ENCODE results near the gene ZNF627.
"Not testable (repeated sequence)": the region's sequence is repeated elsewhere in the genome, so short reads cannot be mapped to it uniquely, and the experiment has no call there.

ZNF627 gene

DNA sequence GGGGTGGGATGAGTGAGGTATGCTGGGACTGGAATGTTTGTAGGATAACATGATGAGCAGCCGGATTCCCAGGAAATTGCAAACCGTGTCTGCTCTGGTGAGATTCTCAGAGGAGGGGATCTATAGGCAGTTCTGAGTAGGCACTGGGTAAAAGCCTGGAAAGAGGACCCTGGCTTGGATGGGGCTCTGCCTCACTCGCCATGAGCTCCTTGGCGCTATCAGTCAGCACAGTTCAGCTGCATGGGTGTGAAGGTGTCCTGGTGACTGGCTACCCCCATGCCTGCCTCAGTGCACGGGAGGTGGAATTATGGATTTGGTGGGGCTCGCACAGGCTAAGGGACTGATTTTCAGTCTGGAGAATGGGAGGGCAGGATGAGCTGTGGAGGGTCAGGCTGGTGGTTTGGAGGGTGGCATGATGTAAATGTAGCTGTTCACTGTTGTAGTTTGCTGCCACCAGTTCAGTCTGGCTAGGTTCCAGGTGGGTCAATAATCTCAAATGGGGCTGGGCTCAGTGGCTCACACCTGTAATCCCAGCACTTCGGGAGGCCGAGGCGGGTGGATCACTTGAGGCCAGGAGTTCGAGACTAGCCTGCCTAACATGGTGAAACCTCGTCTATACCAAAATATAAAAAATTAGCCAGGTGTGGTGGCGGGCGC, 9.2 kb upstream of the ZNF627 start:
- Mint-ChIP-seq H3K36me3 (no peaks in the 10 kb centered on the region), H3K27me3 (no peaks in the 10 kb centered on the region), H3K9me3 (no peaks in the 10 kb centered on the region), H3K4me3 (no peak overlapping the region), H3K4me1 (peaks cover 30% of the 10 kb centered on the region), H3K27ac (peak overlapping the region; percentile 66)
- ATAC-seq, result no peak

DNA sequence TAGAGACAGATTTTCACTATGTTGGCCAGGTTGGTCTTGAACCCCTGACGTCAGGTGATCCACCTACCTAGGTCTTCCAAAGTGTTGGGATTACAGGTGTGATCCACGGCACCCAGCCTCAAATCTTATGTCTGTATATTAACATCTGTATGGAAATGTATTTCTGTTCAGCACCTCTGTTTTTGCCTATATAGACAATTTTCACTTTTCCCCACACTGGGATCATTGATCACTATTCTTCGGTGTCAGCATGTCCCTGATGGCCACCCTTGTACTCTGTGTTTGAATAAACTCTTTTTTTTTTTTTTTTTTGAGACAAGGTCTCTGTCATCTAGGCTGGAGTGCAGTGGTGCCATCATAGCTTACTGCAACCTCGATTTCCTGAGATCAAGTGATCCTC, 3.2 kb upstream of the ZNF627 start:
- no peak for ATAC-seq
- Mint-ChIP-seq H3K27ac (no peak overlapping the region), H3K4me1 (peaks cover 15% of the 10 kb centered on the region), H3K36me3 (no peaks in the 10 kb centered on the region), H3K27me3 (no peaks in the 10 kb centered on the region), H3K9me3 (no peaks in the 10 kb centered on the region), H3K4me3 (no peak overlapping the region)

DNA sequence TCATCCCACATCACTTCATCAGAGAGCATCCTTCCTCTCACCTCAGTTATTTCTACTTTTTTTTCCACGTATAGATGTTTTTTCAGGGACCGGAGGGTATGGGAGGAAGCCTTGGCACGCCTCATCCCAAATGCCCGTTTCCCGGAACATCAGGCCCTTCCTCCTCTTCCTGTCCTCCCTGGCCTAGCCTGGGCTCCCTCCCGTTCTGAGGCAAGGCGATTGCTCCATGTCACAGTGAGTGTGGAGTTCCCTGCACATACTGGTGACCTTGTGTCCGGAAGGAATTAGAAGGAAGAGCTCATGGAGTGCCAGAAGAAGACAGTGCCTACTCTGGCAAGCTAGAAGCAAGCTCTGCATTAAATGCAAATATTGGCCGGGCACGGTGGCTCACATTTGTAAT, 1.1 kb upstream of the ZNF627 start:
- H3K27me3 Mint-ChIP-seq, result no peaks in the 10 kb centered on the region
- H3K9me3 Mint-ChIP-seq, result no peaks in the 10 kb centered on the region
- H3K36me3 Mint-ChIP-seq, result no peaks in the 10 kb centered on the region
- H3K4me1 Mint-ChIP-seq, result peaks cover 28% of the 10 kb centered on the region
- no peak for ATAC-seq
- peak overlapping the region; percentile 86 for H3K27ac Mint-ChIP-seq
- peak overlapping the region; percentile 95 for H3K4me3 Mint-ChIP-seq

DNA sequence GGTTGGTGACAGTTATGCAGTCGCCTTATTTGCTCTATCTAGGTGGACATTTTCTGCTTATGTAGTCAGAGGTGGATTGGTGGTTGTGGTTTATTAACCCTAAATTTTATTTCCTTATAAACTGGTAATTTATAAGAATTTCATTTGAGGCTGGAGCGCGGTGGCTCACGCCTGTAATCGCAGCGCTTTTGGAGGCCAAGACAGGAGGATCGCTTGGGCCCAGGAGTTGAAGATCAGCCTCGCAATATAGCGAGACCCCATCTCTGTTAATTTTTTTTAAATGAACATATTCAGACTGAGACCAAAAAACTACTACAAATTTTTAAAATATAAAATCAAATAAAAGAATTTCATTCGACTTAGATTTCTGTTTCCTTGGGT, 810 bp downstream of the ZNF627 start:
- Mint-ChIP-seq H3K36me3 (peaks cover 13% of the 10 kb centered on the region), H3K4me1 (peaks cover 44% of the 10 kb centered on the region), H3K27me3 (no peaks in the 10 kb centered on the region), H3K27ac (peak overlapping the region; percentile 86), H3K9me3 (no peaks in the 10 kb centered on the region), H3K4me3 (peak overlapping the region; percentile 95)
- no peak for ATAC-seq

DNA sequence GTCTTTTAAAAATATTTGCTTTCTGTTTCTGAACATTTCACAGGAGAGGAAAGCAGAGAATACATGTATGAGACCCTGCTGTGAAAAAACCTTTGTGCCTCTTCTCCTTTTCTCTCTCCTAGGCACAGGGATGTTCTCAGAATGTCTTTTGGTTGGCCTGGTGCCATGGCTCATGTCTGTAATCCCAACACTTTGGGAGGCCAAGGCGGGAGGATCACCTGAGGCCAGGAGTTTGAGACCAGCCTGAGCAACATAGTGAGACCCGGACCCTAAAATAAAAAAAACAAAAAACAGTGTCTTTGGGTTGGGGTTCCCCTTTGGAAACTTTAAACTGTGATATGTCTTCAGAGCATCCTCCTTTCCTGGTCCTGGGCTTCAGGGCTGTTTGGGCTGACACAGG, 1.5 kb downstream of the ZNF627 start:
- Mint-ChIP-seq H3K27me3 (no peaks in the 10 kb centered on the region), H3K4me1 (peaks cover 46% of the 10 kb centered on the region), H3K36me3 (peaks cover 20% of the 10 kb centered on the region), H3K4me3 (peak overlapping the region; percentile 66), H3K9me3 (no peaks in the 10 kb centered on the region), H3K27ac (peak overlapping the region; percentile 86)
- ATAC-seq, result no peak

DNA sequence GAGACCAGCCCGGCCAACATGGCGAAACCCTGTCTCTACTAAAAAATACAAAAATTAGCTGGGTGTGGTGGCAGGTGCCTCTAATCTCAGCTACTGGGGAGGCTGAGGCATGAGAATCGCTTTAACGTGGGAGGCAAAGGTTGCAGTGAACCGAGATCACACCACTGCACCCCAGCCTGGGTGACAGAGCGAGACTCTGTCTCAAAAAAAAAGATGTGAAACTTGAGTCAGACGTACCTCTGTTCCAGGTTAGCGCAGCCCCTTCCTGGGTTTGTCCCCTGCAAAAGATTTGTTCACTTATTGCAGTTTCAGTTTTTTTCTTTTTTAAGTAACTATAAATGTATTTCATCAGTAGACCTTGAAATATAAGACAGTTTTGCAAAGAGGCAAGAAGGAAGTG, 2.4 kb downstream of the ZNF627 start:
- not testable (repeated sequence) for H3K9me3 Mint-ChIP-seq, H3K27me3 Mint-ChIP-seq, ATAC-seq
- Mint-ChIP-seq H3K27ac (peak overlapping the region; percentile 24), H3K4me1 (peaks cover 46% of the 10 kb centered on the region), H3K36me3 (peaks cover 29% of the 10 kb centered on the region), H3K4me3 (peak overlapping the region; percentile 5)

DNA sequence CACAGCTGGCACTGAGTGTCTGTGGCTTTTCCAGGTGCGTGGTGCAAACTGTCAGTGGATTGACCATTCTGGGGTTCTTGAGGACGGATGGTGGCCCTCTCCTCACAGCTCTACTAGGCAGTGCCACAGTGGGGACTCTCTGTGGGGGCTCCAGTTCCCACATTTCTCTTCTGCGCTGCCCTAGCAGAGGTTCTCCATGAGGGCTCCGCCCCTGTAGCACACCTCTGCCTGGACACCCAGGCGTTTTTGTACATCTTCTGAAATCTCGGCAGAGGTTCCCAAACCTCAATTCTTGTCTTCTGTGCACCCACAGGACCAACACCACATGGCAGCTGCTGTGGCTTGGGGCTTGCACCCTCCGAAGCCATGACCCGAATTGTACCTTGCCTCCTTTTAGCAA, 9.2 kb downstream of the ZNF627 start:
- Mint-ChIP-seq H3K27ac (no peak overlapping the region), H3K9me3 (peaks cover 11% of the 10 kb centered on the region), H3K4me1 (peaks cover 17% of the 10 kb centered on the region)

DNA sequence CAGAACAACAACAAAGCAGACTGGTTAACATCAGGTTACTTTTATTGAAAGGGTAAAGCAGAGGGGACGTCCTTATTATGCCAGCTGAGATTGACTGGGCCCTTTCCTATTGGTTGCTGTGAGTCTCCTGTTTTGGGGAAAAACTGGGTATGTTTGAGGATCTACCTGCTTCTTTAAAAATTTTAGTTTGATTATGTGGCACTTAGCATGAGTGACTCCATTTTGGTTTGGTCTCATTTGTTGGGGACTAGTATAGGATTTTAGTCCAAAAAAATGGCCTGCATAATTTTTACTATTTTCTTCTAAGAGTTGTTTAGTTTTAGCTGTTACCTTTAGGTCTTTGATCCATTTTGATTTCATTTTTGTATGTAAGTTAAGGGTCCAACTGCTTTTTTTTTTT, 14.4 kb downstream of the ZNF627 start:
- H3K36me3 Mint-ChIP-seq, result peaks cover 60% of the 10 kb centered on the region
- no peak overlapping the region for H3K27ac Mint-ChIP-seq
- H3K4me3 Mint-ChIP-seq, result no peak overlapping the region
- peaks cover 6% of the 10 kb centered on the region for H3K4me1 Mint-ChIP-seq
- H3K27me3 Mint-ChIP-seq, result no peaks in the 10 kb centered on the region
- peaks cover 10% of the 10 kb centered on the region for H3K9me3 Mint-ChIP-seq
- ATAC-seq, result no peak

More for the DNA sequence above, 9.2 kb downstream of the ZNF627 start:
- Mint-ChIP-seq H3K36me3 (peaks cover 82% of the 10 kb centered on the region), H3K4me3 (no peak overlapping the region), H3K27me3 (no peaks in the 10 kb centered on the region)
- no peak for ATAC-seq

DNA sequence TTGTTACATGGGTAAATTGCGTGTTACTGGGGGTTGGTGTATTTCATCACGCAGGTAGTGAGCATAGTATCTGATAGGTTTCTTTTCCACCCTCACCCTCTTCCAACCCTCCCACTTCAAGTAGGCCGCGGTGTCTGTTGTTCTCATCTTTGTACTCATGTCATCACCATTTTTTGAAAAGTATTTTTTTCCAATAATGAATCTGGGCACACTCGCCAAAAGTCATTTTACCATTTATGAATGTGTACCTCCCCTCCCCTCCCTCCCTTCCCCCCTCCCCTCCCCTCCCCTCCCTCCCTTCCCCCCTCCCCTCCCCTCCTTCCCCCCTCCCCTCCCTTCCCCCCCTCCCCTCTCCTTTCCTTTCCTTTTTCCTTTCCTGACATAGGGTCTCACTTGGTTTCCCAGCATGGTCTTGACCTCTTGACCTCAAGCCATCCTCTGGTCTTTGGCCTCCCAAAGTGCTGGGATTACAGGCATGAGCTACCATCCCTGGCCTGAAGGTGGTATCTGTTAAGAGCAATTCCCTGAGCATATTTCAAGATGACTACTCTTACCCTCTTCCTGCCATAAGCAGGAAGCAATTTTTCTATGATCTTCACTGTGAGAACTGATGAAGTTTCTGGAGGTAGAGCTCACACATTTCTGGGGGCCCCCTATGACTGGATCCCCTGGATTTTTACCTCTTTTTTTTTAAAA, 15.7 kb downstream of the ZNF627 start:
- Mint-ChIP-seq H3K4me1 (peaks cover 6% of the 10 kb centered on the region), H3K36me3 (peaks cover 60% of the 10 kb centered on the region), H3K27ac (peak overlapping the region; percentile 60), H3K9me3 (peaks cover 13% of the 10 kb centered on the region), H3K27me3 (no peaks in the 10 kb centered on the region), H3K4me3 (no peak overlapping the region)
- ATAC-seq, result no peak

DNA sequence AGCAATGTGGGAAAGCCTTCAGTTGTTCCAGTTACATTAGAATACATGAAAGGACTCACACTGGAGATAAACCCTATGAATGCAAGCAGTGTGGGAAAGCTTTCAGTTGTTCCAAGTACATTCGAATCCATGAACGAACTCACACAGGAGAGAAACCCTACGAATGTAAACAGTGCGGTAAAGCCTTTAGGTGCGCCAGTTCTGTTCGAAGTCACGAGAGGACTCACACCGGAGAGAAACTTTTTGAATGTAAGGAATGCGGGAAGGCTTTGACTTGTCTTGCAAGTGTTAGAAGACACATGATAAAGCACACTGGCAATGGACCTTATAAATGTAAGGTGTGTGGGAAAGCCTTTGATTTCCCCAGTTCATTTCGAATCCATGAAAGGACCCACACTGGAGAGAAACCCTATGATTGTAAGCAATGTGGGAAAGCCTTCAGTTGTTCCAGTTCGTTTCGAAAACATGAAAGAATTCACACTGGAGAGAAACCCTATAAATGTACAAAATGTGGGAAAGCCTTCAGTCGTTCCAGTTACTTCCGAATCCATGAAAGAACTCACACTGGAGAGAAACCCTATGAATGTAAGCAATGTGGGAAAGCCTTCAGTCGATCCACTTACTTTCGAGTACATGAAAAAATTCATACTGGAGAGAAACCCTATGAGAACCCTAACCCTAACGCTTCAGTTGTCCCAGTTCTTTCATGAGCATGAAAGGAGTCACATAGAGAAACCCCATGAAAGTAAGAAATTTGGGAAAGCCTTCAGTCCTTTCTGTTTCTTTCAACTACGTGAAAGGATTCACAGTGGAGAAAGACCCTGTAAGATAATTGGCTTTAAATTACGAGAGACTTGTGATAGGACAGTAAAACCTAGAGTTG, 20.1 kb downstream of the ZNF627 start:
- Mint-ChIP-seq H3K27ac (no peak overlapping the region), H3K9me3 (peaks cover 14% of the 10 kb centered on the region), H3K27me3 (no peaks in the 10 kb centered on the region), H3K4me3 (no peak overlapping the region), H3K36me3 (peaks cover 80% of the 10 kb centered on the region), H3K4me1 (peaks cover 6% of the 10 kb centered on the region)
- no peak for ATAC-seq

DNA sequence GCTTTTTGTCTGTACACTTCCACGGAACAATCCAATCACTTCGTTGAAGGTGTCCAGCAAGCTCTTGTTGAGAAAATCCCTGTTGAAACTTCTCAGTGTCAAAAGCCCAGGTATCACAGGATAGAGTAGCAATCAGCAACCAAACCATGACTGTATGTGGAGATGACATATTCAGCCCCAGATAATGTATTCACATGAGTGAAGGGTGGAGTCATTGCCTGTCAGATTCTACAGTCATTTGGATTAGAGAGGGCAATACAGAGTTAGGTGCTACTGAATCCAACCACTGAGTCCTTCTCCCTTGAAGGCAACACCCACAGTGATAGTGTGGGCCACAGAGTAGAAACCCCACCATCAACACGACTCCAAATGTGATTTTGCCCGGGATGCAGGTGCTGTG, 23.3 kb downstream of the ZNF627 start:
- peaks cover 63% of the 10 kb centered on the region for H3K36me3 Mint-ChIP-seq
- peaks cover 11% of the 10 kb centered on the region for H3K4me1 Mint-ChIP-seq
- no peak overlapping the region for H3K27ac Mint-ChIP-seq
- peaks cover 11% of the 10 kb centered on the region for H3K9me3 Mint-ChIP-seq
- no peak overlapping the region for H3K4me3 Mint-ChIP-seq
- no peaks in the 10 kb centered on the region for H3K27me3 Mint-ChIP-seq
- ATAC-seq, result no peak

DNA sequence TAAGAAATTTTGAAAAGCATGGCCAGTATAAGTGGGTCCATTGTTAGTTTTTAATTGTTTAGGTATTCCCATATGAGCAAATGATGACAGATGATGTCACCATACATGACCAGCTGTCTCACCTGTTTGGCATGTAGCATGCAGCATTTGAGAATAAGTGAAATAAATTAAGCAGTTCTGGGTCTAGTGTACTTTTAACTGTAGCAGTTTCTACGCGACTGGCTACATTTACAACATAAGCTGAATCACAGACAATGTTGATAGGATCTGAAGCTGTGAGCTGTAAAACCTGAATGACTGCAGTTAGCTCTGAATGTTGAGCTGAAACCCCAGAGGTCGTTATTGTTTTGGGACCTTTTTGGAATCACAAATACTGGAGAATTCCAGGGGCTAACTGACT, 25.1 kb downstream of the ZNF627 start:
- H3K27ac Mint-ChIP-seq, H3K27me3 Mint-ChIP-seq, H3K9me3 Mint-ChIP-seq, ATAC-seq, H3K4me3 Mint-ChIP-seq: not testable (repeated sequence)
- peaks cover 51% of the 10 kb centered on the region for H3K36me3 Mint-ChIP-seq
- H3K4me1 Mint-ChIP-seq, result peaks cover 21% of the 10 kb centered on the region

DNA sequence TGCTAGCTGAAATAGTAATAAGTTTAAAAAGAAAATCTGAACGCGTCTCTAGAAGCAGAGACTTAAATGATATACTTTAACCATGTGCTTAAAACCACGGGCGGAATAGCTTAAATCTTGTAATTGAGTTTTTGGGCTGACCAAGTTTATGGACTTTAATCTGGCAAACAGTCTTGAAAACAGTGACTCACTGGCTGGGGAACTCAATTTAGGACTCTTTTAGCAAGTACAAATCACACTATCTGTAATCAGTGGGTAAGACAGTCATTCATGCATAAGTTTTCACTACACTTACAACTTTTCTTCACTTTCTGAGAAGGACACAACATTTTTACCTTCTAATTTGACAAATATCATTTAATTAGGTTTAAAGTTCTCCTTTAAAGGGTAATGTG, 26.8 kb downstream of the ZNF627 start:
- no peak overlapping the region for H3K27ac Mint-ChIP-seq
- peak overlapping the region; percentile 64 for H3K4me3 Mint-ChIP-seq
- ATAC-seq, result no peak

DNA sequence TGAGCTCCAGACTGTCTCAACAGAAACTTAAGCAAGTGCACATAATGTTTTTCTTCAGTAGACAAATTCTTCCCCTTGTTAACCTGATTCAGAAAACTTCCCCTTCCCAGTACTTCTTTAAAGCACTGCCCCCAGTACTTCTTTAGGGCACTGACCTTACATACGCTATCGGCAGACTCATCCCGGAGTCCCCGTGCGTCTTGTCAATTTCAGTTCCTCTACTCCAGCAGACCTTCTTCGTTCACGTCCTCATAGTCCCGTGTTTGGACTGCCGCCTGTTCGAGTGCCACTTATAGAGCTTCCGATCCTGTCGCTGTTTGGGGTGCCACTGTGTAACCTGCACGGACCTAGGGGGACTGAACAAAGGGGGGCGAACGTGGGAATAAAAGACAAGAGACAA, 29.0 kb downstream of the ZNF627 start:
- H3K27ac Mint-ChIP-seq, result no peak overlapping the region
- peaks cover 30% of the 10 kb centered on the region for H3K27me3 Mint-ChIP-seq
- peaks cover 13% of the 10 kb centered on the region for H3K36me3 Mint-ChIP-seq
- H3K9me3 Mint-ChIP-seq, result peaks cover 3% of the 10 kb centered on the region
- peak; percentile 53 for ATAC-seq
- peaks cover 21% of the 10 kb centered on the region for H3K4me1 Mint-ChIP-seq
- no peak overlapping the region for H3K4me3 Mint-ChIP-seq

More for the DNA sequence above, 26.8 kb downstream of the ZNF627 start:
- Mint-ChIP-seq H3K27me3 (peaks cover 9% of the 10 kb centered on the region), H3K9me3 (peaks cover 3% of the 10 kb centered on the region), H3K36me3 (peaks cover 35% of the 10 kb centered on the region), H3K4me1 (peaks cover 21% of the 10 kb centered on the region)

DNA sequence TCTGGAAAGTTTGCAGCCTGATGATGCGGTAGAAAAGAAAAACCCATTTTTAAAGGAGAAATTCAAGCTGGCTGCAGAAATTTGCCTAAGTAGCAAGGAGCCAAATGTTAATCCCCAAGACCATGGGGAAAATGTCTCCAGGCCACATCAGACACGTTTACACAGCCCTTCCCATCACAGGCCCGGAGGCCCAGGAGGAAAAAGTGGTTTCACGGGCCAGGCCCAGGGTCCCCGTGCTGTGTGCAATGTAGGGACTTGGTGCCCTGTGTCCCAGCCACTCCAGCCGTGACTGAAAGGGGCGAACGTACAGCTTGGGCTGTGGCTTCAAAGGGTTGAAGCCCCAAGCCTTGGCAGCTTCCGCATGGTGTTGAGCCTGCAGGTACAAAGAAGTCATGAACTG, 35.9 kb downstream of the ZNF627 start:
- H3K4me3 Mint-ChIP-seq, result no peak overlapping the region

More for the DNA sequence above, 35.9 kb downstream of the ZNF627 start:
- H3K36me3 Mint-ChIP-seq, result no peaks in the 10 kb centered on the region
- H3K9me3 Mint-ChIP-seq, result peaks cover 10% of the 10 kb centered on the region
- no peak for ATAC-seq
- H3K27me3 Mint-ChIP-seq, result peaks cover 20% of the 10 kb centered on the region
- H3K4me1 Mint-ChIP-seq, result no peaks in the 10 kb centered on the region
- H3K27ac Mint-ChIP-seq, result no peak overlapping the region
